SIG-M5 treated with dmso at 0.1 percent for 504 hours (cell line): ENCODE data around the gene NAA60.
"Not testable (repeated sequence)": the region's sequence is repeated elsewhere in the genome, so short reads cannot be mapped to it uniquely, and the experiment has no call there.

ENCODE experiments used
- DNase-seq: peaks from one replicate; lab custom pipeline; 2025; ENCODE audit not compliant: unreplicated experiment; lab: John Stamatoyannopoulos, UW

Gene NAA60

DNA sequence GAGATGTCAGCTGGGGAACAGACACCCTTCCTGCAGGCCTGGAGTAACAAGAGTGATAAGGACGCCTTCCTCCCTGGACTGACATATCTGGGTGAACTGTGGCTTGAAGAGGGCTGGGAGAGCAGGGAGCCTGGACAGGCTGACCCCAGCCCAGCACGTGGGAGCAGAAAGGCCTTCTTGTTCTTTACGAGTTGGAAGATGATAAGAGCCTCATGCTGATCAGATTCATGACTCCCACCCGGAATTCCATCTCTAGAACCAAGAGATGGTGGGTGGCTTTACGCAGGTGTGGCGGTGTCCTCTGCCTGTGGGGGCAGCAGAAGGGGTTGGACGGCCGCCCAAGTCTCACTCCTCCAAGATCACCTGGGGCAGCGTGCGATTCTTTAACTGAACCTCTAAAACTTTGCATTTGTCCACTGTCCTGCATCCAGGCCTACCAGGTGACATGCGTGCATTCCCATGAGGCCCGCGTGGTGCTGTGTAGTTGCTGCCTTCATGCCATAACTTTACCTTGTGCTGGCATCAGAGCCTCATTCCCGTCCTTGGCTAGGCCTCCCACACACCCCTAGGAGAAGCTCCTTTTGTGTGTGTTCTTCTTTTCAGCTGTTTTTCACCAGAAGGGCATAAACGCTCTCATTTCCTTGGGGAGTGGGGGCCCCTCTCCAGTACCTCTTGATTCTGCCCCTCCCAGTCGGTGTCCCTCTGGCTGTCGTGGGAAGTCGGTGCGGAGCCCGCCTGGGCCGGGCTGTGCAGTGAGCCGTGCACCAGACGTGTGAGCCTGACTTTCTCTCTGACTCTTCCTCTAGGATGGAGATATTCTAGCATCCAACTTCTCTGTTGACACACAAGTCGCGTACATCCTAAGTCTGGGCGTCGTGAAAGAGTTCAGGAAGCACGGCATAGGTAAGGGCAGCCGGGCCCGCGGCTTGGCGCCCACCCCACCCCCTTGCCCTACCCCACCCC, 38.5 kb downstream of the NAA60 start:
- DNase-seq, result no peak

GRCh38 chr16:3482659-3483241, 39.3 kb downstream of the NAA60 start:
- no peak for DNase-seq

DNA sequence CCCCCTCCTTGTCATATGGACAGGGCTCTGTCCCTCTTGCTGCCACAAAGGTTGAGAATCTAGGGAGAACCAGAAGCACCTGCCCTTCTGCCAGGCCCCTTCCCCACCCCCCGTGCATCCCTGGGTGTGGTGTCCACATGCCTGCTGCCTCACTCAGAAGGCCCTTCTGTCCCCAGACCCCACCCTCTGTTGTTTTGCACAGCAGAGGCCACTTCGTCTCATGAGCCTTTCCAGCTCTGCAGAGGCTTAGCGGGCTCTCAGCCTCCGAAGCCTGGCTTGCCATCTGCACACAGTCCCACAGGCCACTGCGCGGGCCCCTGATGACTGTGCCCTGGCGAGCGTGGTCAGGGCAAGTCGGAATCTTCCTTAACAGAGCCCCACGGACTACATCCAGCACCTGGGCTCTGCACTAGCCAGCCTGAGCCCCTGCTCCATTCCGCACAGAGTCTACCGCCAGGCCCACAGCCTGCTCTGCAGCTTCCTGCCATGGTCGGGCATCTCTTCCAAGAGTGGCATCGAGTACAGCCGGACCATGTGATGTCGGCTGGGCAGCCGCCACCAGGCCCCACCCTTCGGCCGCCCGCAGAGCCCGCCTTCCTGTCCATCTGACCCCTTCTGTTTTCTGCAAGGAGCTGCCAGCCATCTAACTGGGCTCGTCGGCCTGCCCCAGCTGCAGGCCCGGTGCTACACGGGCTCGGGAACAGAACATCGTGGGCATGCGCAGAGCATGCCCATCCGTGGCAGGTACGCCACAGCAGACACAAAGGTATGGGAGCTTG, 41.0 kb downstream of the NAA60 start:
- no peak for DNase-seq

DNA sequence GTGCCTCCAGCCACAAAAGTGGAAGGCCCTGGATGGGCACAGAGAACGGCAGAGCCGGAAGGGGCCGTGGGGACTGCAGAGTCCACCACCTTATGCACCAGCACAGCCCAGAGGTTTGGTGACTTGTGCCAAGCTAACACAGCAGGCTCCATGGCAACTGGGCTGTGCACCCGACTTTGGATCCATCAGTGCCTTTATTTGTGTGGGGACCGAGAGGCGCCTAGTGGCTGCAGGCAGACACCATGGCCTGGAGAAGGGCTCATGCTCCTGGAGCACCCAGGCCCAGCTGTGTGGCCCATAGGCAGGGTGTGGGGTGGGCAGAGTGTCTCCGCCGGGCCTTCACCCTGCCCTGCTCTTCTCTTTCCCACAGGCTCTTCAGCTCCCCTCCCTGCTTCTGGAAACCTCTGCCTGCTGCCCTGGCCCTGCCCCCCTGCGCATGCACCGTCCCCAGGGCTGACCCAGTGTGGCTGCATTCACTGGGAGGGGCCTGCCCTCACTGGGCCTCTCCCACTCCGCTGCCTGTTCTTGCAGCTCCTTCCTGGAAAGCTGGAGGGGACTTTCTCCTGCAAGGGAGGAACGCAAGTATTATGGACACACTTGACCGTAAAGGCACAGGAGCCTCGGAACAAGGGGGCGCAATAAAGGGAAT, 41.7 kb downstream of the NAA60 start:
- no peak for DNase-seq

GRCh38 chr16:3485821-3486505, 42.5 kb downstream of the NAA60 start:
- DNase-seq, result no peak

DNA sequence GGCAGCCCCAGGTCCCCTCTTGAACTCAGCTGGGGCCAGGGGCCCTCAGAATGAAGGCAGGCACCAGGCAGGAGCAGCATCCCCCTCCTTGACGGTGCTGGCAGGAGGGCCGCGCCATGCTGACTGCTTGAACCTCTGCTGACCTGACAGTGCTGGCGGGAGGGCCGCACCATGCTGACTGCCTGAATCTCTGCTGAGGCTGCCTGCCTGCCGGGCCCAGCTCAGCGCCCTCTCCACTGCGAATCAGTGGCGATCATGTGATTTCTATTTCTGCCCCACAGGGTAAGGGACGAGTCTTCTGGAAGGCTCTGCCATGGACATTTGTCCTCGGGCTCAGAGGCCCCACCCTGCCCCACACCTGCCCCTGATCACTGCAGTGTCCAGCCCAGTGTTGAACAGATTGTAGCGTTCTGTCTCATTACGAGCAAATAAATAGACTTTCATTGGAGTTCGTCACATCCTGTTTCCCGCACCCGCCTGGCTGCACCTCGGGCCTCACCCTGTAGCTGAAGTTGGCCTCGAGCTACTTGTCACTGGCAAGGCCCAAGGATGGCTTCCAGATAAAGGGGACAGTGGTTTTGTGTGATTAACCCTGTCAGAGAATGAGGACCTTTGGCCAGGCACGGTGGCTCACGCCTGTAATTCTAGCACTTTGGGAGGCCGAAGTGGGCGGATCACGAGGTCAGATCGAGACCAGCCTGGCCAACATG, 43.2 kb downstream of the NAA60 start:
- DNase-seq, result no peak

GRCh38 chr16:3487521-3488410, 44.3 kb downstream of the NAA60 start:
- DNase-seq, result no peak

- no peak for DNase-seq
Measured at GRCh38 chr16:3488801-3489200, 45.3 kb downstream of the NAA60 start.

DNA sequence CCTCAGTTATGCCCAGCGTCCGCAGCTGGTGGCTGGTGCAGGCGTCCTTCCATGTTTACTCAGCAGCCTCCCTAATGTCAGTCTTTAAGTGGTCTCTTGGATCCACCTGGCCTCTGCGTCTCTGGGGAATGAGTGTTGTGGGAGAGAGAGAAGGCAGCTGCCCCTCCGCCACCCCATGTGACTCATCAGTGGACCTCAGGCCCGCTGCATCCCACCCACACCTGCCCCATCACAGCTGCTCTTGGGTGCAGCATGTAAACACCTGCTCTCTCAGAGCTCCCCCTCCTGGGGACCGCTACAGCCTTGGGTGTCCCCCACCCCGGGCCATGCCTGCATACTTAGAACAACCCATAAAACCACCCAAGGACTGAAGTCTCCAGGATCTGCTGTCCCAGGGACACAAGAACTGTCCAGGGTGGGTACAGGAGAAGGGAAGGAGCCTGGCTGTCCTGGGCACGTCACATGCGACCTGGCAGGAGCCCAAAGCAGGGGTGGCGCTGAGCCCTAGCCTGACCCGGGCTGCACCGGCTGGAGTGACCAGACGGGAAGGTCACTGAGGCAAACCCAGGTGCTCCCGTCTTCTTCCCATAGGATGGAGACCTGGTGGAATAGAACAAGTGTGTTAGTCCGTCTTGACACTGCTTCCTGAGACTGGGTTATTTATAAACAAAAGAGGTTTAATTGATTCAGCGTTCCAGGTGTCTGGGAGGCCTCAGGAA, 47.6 kb downstream of the NAA60 start:
- DNase-seq, result no peak

DNA sequence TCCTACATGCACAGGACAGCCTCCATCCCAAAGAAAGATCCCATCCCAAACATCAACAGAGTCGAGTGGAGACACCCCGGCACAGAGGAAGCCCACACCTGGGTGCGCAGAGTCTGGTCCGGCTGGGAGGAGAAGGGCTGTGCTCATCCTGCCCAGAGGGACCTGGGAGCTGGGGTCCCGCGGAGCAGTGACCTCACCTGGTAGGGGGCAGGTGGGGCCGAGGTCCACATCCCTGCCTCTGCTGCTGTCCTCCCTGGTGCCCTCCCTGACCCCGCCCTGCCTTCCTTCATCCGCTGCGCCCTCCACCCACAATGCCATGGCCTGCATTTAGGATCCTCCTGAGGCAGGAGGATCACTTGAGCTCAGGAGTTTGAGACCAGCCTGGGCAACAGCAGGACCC, 48.9 kb downstream of the NAA60 start:
- DNase-seq, result no peak

GRCh38 chr16:3494386-3494973, 51.0 kb downstream of the NAA60 start:
- no peak for DNase-seq

GRCh38 chr16:3495176-3495575, 51.7 kb downstream of the NAA60 start, which contains the start of gene C16orf90:
TSS of gene C16orf90 (minus strand) at chr16:3495489. CDS start at chr16:3495421, 68 bp downstream.
- no peak for DNase-seq

DNA sequence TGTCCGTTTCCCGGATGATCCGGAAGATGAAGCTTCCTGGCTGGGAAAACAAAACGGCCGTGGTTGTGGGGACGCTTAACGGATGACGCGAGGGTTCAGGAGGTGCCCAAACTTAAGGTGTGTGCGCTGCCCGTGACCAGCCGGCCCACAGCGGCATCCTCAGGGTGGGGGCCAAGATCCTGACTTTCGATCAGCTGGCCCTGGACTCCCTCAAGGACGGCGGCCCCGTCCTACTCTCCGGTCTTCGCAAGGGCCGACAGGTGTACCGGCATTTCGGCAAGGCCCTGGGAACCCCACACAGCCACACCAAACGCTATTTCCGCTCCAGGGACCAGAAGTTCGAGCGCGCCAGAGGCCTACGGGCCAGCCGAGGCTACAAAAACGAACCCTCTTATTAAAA, 52.9 kb downstream of the NAA60 start:
- no peak for DNase-seq

- DNase-seq, result no peak
Measured at GRCh38 chr16:3497771-3498170, 54.3 kb downstream of the NAA60 start.

GRCh38 chr16:3498988-3499387, 55.5 kb downstream of the NAA60 start:
- no peak for DNase-seq

- DNase-seq, result not testable (repeated sequence)
Measured at GRCh38 chr16:3501412-3501761, 57.9 kb downstream of the NAA60 start.

GRCh38 chr16:3501783-3502400, 58.4 kb downstream of the NAA60 start:
- no peak for DNase-seq

DNA sequence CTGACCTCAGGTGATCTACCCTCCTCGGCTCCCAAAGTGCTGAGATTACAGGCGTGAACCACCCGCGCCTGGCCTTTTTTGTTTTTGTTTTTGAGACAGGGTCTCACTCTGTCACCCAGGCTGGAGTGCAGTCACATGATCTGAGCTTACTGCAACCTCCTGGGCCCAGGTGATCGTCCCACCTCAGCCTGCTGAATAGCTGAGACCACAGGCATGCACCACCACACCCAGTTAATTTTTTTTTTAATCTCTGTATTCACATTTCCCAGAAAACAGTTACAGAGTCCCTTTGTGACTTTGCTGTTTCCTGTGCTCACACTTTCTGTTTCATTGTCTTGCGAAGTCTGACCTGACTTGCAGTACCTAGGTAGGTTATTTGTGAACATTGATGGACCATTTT, 60.0 kb downstream of the NAA60 start:
- no peak for DNase-seq
